Umbilical cord (tissue), 2 donors: Measurements from ENCODE around the gene TINAG. TPM values are rescaled to one million over a fixed set of nuclear protein-coding genes. Genes with fewer than 3 reads are reported as not detected.

Source experiments
- DNase-seq: peaks from one replicate; pipeline ENCODE4 v3.0.0-alpha.2; 2015; ENCODE audit warnings: low spot score
- total RNA-seq: library from RNA; depleted of rRNA; stranded (reverse); fragments of >200 nt; gene quantifications from one replicate; pipeline ENCODE4 v1.2.3, GENCODE V29; 2014; ENCODE audit warnings: low replicate concordance; ENCODE audit not compliant: insufficient read depth

TINAG gene
- total RNA-seq, 1 donor from 2014 or later: 0.24 TPM

- DNase-seq: no peak
Measured at GRCh38 chr6:54427396-54427937, 119.2 kb downstream of the TINAG start.

DNA sequence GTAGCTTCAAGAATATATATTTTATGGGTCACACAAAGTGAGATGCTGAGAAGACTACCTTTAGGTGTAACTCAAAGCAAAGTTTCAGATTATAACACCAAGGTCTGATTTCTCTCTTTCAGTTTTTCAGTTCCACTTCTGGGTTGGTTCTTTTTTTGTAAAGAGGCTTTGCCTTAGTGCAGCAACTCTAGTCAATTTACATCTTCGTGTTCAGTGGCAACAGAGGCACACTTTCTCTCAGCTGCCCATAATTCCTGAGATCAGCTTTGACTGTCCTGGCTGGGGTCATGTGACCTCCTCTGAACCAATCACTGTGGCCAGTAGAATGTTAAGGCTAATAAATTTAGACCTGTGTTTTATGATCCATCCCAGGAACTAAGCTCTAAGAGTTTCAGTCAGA is 120.2 kb downstream of the TINAG start:
- peak; percentile 1 for DNase-seq

DNA sequence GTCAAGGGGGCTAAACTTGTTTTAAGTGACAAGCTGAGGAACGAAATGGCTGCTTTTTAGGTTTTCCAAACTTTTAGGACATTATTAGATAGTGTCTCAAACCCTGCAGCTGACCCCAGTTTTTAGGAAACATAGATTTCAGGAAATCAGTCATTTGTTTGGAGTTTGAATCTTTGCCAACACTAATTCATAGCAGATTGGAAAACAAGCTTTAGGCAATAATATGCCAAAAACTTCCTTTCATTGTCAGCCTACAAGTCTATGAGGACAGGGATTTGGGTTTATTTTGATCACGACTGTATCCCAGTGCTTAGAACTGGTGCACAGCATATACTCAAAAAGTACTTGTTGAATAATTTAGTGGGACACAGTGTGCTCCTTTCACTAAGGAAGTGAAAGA is 123.2 kb downstream of the TINAG start:
- no peak for DNase-seq

Other genes starting within 250 kb of the TINAG start
- 2.9 TPM for gene MLIP, start 197.0 kb upstream of the TINAG start, total RNA-seq